Bone marrow (tissue), 2 donors: ENCODE results near the gene IRAK1.

ENCODE experiments used
- DNase-seq, 2 donors: peaks; one replicate each; lab custom pipeline; 2025; lab: John Stamatoyannopoulos, UW

IRAK1 gene

DNA sequence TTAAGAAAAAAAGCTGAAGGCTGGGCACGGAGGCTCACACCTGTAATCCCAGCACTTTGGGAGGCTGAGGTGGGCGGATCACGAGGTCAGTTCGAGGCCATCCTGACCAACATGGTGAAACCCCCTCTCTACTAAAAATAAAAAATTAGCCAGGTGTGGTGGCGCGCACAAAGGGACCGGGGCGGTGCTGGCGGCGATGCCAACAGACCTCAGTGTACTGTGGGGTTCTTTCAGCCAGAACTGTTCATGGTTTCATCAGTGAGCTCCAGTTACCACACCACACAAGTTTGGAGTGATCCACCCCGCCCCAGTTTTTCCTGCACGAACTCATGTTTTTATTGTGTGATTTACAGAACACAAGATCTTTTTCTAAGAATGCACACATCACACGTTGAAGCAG, 21.2 kb upstream of the IRAK1 start:
- no peak for DNase-seq

DNA sequence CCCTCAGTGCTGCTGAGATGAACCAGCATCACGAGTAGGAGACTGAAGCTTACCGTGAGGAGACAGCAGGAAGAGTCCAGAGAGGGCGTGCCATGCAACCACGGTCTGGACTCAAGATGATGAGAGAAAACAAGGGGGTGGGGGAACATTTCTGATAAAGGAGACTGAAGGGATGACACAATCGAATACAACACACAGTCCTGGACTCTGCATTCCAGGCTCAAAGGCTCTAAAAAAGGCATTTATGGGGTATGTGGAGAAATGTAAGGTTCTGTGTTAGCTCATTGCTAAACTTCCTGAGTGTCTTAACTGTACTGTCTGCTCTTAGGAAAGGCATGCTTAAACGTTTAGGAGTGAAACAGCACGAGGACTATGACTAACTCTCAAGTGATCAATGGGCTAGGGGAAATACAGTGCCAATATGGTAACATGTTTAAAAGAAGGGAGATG, 20.6 kb upstream of the IRAK1 start:
- DNase-seq, result peak in 1 of 2 donors; percentile 1

DNA sequence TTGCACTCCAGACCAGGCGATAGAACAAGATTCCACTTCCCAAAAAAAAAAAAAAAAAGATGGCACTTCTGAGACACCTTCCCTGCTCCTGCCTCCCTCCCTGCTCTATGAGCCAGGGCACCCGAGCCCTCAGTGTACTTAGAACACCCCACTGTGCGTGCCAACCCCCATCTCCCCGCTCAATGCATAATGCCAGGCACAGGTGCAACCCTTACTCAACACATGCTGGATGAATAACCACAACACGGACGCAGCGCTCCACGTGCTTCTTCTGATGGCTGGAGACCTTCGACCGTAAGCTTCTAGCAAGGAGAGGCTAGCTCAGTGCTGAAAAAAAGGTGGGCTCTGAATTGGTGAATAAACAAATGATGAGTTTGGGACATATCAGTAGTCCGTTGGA, 19.9 kb upstream of the IRAK1 start:
- DNase-seq, result no peak

DNA sequence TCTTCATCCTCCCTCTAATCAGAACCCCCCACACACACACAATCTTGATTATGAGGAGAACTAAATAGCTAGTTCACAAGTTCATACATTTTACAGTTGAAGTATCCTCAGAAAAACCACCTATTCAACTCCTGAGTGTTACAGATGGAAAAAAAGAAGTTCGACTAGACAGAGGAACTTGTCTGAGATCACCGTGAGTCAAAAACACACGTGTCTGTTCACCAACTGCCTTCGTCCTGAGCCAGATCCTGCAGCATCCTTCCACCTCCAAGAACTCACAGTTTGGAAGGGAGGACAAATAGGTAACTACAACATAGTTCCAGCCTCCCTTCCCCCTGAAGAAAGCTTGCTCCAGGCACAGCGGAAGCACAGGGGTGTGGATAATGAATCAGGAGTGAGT, 19.0 kb upstream of the IRAK1 start:
- no peak for DNase-seq

DNA sequence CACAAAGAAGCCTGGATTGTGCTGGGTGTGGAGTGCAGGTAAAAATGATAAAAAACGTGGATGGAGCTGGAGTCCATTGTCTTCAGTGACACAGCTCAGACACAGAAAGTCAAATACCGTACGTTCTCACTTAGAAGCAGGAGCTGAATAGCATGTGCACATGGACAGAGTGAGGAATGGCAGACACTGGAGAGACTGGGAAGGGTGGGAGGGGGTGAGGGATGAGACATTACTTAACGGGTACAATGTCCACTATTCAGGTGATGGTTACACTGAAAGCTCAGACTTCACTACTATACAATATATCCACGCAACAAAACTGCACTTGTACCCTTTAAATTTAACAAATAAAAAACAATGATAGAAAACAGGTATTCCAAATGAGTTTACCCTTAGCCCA, 18.1 kb upstream of the IRAK1 start:
- DNase-seq, result no peak

DNA sequence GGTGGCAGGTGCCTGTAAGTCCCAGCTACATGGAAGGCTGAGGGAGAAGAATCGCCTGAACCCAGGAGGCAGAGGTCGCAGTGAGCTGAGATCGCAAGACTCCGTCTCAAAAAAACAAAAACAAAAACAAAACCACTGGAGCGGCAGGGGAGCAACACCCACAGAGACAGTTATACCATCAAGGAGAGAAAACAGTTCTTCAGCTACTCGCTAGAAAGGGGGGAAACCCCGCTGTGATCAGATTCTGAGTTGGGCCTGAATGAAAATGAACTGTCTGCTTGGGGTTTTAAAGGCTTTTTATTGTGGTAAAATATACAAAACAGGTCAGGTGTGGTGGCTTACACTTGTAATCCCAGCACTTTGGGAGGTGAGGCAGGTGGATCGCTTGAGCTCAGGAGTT, 16.8 kb upstream of the IRAK1 start:
- DNase-seq, result no peak

DNA sequence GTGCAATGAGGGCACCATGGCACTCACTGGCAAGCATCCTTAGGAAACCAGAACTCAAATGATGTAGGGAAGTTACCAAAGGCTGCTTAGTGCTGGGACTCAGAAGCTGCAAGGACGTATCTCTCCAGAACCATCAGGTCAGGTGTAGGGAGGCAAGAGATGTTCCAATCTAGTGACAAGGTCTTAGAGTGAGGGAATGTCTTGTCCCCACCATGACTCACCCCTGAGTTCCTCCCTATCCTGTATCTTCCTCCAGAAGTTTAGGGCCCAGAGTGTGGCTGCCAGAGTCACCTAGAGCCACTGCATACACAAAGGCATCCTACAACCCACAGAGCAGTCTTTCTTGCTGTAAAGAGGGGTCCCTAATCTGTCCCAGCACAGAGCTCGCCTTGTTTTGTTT, 14.1 kb upstream of the IRAK1 start:
- no peak for DNase-seq

DNA sequence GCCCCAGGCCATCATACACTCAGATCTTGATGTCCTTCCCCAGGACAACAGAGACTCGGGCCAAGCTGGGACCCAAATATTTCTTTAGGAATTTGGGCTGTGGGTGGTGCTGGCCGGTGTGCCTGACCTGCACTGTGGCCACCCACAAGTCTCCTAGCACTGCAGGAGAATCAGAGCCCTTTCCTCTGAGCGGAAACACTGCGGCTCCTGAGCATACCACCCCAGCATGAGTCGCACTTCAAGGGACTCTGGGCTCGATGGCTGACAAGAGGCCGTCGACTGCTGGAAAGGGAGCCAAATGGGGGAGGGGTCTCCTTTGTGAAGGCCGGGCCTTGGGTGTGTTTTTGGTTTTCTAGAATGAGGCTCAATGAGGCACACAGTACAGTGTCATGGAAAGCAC, 13.0 kb upstream of the IRAK1 start:
- DNase-seq, result no peak

DNA sequence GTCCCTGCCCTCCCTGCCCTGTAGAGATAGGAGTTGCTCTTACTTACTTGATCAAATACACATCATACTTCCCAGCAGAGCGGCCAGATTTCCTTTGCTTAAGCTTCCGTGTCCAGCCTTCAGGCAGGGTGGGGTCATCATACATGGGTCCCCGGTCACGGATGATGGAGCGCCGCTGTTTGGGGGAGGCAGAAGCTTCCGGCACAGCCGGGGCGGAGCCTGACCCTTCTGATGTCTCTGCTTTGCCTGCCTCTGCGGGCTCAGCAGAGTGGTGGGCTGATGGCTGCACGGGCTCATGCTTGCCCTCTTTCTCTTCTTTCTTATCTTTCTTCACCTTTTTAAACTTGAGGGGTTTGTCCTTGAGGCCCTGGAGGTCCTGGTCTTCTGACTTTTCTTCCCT, 12.5 kb upstream of the IRAK1 start:
- no peak for DNase-seq

DNA sequence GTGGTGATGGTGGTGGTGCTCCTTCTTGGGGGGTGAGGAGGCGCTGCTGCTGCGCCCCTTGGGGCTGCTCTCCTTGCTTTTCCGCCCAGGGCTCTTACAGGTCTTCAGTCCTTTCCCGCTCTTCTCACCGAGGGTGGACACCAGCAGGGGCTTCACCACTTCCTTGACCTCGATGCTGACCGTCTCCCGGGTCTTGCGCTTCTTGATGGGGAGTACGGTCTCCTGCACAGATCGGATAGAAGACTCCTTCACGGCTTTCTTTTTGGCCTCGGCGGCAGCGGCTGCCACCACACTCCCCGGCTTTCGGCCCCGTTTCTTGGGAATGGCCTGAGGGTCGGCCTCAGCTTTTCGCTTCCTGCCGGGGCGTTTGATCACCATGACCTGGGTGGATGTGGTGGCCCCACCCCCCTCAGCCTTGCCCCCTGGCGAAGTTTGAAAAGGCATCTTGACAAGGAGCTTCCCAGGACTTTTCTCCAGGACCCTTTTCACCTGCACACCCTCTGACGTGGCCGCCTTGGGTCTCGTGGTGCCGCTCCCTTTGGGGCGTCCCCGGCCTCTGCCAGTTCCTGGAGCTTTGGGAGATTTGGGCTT, 11.1 kb upstream of the IRAK1 start:
- DNase-seq, result no peak

DNA sequence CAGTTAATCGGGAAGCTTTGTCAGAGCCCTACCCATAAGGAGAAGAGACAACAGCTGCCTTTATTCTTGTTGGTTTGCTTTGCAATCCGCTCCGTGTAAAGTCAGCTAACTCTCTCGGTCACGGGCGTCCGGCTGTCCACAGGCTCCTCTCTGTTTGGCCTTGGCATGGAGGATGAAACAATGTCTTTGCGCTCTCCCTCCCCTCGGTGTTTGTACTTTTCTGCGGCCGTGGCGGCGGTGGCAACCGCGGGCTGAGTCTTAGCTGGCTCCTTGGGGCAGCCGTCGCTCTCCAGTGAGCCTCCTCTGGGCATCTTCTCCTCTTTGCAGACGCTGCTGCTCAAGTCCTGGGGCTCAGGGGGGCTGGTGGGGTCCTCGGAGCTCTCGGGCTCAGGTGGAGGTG, 10.6 kb upstream of the IRAK1 start:
- DNase-seq, result no peak

DNA sequence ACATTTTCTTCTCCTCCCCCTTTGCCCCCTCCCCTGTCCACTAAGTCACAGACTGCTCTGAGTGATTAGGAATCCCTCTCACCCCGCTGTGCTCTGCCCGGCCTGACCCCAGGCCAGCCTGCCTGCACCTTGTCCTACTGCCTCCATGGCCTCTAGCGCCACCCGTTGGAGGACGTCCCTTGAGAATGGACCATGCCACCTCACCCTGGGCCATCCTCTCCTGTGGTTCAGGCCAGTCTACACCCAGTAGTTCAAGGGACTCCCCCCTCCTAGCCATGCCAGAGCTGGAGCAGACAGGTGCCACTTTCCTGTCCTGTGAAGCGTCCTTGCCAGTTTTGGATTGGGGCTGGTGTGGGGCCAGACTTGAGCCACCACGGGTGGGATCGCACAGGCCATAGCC, 9.7 kb upstream of the IRAK1 start:
- no peak for DNase-seq

DNA sequence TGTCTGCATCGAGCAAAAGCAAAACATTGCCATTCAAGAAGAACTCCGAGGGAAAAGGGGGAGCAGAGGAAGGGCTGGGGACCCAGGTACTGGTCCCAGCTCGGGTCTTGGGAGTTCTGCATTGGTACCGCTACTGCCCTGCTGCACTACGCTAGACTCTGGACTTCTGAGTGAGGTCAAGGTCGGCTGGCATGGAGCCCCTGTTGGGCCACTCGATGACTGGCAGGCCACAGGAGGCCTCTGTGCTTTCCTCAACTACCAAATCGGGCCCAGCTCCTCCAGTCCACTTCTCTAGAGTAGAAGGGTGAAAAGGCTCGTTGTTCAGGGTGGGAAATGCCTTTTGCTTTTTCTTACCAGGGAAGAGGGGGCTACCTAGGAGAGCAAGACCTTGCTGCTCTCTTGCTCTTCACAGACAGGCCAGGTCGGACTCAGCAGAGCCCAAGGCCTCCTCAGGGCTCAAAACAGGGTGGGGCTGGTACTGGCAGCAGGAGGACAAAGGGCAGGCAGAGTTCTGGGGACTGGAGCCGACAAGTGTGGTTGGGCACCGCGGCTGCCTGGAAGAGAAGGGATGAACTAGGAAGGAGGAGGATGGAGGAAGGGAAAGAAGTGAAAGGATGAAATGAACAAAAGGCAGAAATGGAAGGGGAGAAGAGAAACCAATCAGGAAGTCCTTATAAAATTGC, 8.9 kb upstream of the IRAK1 start:
- no peak for DNase-seq

DNA sequence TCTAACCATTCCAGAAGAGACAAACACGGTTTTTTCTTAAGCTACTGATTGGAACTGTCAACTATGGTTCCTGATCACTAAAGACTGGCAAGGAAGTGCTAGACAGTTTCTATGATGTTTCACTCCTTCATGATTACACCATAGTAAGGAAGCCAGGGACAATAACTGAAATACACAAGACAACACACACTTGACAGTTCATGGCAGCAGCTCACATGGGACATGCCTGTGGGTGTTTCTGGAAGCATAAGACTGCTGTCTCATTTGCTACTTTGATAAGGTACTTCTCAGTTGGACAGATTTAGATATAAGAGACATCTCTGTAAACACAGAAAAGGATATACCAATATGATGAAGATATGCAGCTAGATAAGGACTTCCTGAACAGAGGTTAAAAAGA, 8.3 kb upstream of the IRAK1 start:
- DNase-seq, result no peak

DNA sequence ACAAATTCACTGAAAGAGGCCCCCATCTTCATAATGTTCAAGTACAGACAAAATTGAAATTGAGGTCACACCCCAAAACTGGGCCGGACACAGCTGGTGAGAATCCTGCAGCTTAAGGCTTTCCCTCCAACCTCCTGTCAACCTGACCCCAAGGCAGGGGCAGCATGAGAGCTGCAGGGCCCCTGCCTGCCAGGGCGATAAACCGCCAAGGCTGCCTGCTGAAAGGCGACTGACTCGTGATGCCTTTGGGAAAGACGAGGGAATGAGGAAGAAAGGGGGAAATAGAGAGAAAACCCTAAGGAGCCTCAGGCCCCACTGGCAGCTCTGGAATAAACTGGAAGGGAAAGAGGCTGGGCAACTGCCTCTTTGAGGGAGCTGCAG, 7.3 kb upstream of the IRAK1 start:
- DNase-seq, result no peak

DNA sequence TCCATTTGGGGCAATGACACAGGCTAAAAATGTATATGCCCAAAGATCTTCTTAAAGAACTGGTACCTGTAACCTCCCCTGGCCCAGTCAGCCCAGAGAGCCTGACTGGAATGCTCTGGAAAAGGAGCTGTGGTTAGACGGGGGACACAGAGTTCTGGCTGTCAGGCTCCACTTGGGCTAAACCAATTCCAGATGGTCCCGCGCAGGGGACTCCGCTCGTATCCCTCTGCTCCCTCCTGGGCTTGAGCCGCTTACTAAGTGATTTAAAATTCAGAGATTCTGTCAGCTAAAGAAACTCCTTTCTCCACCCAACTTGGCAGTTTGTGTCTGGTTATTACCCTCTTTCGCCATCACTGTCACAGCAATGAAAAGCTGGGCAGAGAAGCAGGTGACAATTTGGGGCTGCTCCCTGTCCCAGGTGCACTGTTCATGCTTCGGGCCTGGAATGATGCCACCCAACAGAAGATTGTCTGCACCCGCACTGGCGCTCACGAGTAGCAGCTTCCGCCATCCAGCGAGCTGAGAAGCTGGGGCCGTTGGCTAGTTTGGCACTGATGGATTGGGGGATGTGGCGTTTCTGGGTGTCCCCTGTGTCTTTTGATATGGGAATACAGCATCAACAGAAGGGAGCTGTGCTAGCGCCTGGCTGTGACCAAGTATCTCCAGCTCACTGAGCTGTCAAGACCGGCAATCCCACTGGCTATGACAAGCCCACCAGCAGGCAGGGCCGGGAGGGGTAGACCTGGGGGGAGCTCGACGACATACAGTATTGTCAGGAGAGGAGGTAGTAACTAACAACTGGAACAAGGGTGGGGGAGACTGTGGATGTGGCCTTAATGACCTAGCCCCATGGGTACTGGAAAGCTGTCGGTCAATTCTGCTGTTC, 6.7 kb upstream of the IRAK1 start:
- DNase-seq, result no peak

DNA sequence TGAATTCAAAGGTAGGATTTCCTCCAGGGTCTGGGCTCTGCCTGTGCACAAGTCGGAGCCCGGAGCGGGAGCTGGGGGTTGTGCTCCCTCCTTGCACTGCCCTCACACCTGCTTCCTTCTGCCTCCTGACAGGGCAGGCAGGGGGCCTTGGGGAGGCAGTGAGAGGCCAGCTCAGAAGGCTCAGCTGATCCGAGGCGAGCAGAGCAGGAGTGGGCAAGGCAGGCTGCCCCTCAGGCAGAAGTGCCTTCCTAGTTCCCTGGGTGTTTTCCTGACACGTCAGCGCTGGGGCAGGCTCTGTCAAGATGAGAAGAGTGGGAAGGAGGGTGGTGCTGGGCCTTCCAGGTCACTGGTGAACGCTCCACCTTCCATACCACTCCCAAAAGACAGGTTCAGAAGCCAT, 5.5 kb upstream of the IRAK1 start:
- DNase-seq, result no peak

DNA sequence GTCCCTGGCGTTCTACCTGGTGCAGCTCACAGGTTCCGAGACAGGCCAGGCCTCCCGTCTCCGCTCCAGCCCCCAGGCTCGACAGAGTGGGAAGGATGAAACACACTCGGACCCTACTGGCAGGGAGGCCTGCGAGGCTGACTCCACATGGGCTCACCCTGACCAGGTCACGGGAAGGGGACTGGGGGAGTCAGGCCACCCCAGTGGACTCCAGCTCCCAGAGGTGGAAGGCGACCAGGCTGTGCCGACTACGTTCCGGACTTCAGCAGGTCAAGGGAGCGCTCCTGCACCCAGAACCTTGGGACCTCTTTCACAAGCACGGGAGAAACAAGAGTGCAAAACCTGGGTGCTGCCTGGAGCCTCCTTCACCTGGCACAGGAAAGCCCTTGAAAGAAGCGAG, 4.6 kb upstream of the IRAK1 start:
- DNase-seq, result no peak

DNA sequence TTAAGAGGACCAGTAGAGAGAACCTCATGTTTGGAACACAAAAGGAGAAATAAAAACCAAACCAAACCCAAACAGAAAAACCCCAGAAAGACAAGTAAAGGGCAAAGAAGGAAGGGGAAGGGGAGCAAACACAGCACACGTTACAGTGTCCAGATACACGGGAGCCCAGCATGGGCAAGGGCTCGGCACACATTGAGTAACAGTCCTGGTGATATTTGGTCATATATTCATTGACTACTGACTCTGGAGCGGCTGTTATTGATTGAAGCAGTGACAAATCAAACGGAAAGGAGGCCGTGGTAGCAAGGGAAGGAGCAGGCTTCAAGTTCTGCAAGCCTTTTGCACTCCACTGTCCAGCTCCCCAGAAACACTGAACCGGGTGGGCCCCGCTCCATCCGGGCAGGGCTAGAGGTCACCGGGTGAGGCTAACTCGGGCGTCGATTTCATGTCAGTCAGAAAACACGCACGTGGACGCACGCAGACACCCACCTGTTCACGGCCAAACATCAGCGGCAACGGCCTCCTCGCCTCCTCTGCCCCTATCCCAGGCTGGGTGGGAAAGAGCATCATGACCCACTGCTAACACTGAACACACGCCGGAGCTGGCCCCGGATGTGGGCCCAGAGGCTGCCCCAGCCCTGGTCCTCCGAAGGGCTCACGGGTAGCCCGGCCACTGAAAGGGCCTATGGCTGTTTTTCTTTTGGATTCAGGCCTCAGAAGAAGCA, 3.7 kb upstream of the IRAK1 start:
- no peak for DNase-seq

DNA sequence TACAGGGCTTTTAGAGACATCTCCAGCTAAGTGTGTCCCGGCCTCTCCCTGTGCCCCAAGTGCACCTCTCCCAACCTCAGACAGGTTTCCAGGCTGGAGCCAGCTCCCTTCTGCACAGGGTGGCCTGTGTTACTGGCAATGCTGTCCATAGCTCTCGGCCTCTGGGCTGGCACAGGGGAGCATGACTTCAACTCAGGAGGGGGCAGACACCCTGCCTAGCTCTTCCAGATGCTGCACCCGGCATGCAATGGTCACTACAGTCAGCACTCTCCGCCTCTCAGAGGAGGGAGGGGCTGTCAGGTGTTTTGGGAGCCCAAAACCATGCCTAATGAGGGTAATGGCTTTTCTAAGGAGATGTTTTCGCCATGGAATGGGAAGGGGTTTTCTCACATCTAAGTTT, 2.4 kb upstream of the IRAK1 start:
- no peak for DNase-seq

DNA sequence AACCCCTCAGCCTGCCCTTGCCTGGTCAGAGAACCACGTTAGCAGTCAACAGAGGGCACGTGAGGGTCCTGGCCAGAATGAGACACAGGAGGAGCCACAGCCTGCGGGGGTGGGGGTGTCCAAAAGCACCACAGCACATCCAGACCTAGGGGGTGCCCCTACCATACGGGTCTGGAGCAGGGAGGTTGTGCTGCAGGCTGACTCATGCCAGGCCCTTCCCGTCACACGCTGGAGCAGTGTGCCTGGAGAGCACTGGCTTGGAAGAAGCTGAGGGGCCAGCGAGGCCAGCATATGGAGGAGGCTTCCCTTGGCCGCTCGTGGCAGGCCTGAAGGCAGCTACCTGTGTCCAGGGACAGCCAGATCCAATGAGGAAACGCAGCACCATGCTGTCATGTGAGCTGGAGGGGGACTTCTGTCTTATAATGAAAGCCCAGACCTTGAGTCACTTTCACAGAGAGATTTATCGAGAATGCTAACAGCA, 1.5 kb upstream of the IRAK1 start:
- DNase-seq, result no peak

DNA sequence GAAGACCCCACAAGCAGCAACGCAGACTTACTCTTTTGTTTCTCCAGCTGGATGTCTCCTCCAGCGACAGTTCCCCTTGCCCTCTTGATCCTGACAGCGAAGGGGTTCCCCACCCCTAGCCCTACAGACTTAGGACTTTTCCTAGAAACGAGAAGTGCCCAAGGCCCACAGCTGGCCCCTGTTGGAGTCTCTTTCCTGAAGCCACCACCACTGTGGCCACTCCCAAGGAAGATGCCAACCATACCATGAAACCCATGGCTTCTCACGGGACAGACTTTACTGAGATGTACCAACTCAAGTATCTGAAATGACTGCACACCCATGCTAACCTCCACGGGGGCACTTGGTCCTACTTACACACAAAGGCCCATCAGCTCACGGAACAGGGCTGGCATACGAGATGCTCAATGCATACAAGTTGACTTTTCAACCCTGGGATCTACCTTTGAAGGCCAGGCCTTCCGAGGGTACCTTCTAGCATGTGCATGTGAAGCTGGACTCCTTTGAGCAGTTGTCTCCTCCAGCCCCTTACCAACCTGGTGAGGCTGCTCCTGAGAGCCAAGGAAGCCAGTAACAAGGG, 924 bp upstream of the IRAK1 start:
- no peak for DNase-seq
